Activated CD4-positive, alpha-beta T cell treated with anti-CD3 and anti-CD28 coated beads for 48 hours (primary cell): ENCODE data around the gene PCDHB9.
"Not testable (repeated sequence)": the region's sequence is repeated elsewhere in the genome, so short reads cannot be mapped to it uniquely, and the experiment has no call there.

ENCODE experiments used
- DNase-seq: peaks from one replicate; pipeline ENCODE4 v3.0.0-alpha.2; 2020

The PCDHB9 gene

DNA sequence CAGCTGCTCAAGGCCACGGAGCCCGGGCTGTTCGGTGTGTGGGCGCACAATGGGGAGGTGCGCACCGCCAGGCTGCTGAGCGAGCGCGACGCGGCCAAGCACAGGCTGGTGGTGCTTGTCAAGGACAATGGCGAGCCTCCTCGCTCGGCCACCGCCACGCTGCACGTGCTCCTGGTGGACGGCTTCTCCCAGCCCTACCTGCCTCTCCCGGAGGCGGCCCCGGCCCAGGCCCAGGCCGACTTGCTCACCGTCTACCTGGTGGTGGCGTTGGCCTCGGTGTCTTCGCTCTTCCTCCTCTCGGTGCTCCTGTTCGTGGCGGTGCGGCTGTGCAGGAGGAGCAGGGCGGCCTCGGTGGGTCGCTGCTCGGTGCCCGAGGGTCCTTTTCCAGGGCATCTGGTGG is 2.2 kb downstream of the PCDHB9 start:
- not testable (repeated sequence) for DNase-seq

DNA sequence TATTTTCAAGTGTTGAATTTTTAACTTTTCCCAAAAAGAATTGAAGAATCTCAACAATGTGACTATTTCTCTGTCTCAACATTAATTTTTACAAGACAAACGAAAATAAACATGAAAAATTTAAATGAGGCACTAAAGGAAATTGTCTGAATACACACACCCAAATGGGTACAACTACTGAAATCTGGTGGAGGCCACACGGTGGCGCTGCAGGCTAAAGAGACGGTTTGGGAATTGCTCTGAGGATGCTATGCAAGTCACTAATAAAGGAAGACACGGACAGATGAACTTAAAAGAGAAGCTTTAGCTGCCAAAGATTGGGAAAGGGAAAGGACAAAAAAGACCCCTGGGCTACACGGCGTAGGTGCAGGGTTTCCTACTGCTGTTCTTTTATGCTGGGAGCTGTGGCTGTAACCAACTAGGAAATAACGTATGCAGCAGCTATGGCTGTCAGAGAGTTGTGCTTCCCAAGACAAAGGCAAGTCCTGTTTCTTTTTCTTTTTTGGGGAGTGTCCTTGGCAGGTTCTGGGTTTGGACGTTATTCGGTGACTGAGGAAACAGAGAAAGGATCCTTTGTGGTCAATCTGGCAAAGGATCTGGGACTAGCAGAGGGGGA is 5.3 kb downstream of the PCDHB9 start, which contains the start of gene PCDHB10:
Gene PCDHB10, plus strand, starts transcription at position 244 of the 616 bp plus-strand sequence. Its CDS starts 200 bp downstream, at position 444.
- peak; percentile 56 for DNase-seq

DNA sequence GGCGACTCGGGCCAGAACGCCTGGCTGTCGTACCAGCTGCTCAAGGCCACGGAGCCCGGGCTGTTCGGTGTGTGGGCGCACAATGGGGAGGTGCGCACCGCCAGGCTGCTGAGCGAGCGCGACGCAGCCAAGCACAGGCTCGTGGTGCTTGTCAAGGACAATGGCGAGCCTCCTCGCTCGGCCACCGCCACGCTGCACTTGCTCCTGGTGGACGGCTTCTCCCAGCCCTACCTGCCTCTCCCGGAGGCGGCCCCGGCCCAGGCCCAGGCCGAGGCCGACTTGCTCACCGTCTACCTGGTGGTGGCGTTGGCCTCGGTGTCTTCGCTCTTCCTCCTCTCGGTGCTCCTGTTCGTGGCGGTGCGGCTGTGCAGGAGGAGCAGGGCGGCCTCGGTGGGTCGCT is 7.4 kb downstream of the PCDHB9 start:
- not testable (repeated sequence) for DNase-seq

DNA sequence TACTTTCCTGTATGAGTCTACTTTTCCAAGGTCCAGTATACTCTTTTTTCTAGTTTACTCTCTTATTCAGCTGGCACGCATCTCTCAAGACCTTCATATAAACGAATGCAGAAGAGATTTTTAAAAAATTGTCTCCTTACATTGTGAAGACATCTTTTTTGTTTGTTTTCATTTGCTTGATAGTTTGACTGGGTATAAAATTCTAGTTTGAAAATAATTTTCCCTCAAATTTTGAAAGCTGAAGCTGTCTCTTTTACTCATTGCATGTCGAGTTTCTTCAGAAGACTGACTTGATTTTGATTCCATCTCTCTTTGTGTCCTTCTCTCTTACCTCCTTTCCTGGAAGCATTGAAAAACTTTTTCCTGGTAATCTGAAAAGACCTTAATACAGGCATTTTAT is 9.4 kb downstream of the PCDHB9 start:
- no peak for DNase-seq

DNA sequence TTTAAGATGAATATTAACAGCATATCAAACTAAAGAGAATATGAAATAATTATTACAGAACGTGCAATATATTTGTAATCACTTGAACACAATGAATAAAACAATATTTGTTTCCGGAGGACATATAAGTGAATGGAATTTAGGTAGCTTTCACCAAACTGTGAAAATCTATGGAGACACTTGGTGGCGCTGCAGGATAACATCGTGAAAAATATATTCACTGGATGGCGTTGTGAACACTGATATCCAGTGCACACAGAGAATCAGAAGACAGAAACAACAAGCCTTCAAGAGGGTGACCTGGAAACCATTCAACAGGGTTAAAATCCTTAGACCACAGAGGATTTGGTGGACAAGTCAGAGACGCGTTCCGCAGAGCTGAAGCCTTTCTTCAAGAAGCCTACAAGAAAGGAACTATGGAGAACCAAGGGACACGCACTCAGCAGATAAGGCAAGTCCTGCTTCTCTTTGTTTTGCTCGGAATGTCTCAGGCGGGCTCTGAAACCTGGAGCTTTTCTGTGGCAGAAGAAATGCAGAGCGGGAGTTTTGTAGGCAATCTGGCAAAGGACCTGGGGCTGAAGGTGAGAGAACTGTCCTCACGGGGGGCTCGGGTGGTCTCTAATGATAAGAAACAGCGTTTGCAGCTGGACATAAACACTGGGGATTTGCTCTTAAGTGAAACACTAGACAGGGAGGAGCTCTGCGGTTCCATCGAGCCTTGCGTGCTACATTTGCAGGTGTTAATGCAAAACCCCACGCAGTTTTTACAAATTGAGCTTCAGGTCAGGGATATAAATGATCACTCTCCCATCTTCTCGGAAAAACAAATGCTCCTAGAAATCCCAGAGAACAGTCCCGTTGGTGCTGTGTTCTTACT is 12.6 kb downstream of the PCDHB9 start, which contains the start of gene PCDHB11:
Gene PCDHB11, plus strand, starts transcription at position 269 of the 877 bp plus-strand sequence. Its CDS starts 148 bp downstream, at position 417.
- no peak for DNase-seq

DNA sequence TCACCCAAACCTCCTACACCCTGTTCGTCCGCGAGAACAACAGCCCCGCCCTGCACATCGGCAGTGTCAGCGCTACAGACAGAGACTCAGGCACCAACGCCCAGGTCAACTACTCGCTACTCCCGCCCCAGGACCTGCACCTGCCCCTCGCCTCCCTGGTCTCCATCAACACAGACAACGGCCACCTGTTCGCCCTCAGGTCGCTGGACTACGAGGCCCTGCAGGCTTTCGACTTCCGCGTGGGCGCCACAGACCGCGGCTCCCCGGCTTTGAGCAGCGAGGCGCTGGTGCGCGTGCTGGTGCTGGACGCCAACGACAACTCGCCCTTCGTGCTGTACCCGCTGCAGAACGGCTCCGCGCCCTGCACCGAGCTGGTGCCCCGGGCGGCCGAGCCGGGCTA is 14.2 kb downstream of the PCDHB9 start:
- DNase-seq = not testable (repeated sequence)

DNA sequence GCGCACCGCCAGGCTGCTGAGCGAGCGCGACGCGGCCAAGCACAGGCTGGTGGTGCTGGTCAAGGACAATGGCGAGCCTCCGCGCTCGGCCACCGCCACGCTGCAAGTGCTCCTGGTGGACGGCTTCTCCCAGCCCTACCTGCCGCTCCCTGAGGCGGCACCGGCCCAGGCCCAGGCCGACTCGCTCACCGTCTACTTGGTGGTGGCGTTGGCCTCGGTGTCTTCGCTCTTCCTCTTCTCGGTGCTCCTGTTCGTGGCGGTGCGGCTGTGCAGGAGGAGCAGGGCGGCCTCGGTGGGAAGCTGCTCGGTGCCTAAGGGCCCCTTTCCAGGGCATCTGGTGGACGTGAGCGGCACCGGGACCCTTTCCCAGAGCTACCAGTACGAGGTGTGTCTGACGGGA is 14.7 kb downstream of the PCDHB9 start:
- DNase-seq = not testable (repeated sequence)

DNA sequence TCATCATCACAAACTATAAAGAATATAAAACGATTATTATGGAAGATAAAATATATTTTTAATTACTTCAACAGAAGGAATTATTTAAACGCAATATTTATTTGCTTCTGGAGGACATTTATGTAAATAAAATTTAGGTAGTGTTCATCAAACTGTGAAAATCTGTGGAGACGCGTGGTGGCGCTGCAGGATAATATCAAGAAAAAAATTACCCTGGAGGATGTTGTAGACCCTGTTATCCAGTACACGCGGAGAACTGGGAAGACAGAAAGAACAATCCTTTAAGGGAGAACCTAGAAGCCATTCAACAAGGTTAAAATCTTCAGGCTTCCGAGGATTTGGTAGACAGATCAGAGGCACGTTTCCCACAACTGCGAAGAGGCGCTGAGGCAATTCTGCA is 21.5 kb downstream of the PCDHB9 start, which contains the start of gene PCDHB12:
Gene PCDHB12, plus strand, starts transcription at position 242 of the 400 bp plus-strand sequence. CDS start 189 bp downstream, outside the sequence.
- no peak for DNase-seq

DNA sequence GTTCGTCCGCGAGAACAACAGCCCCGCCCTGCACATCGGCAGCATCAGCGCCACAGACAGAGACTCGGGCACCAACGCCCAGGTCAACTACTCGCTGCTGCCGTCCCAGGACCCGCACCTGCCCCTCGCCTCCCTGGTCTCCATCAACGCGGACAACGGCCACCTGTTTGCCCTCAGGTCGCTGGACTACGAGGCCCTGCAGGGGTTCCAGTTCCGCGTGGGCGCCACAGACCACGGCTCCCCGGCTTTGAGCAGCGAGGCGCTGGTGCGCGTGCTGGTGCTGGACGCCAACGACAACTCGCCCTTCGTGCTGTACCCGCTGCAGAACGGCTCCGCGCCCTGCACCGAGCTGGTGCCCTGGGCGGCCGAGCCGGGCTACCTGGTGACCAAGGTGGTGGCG is 23.3 kb downstream of the PCDHB9 start:
- not testable (repeated sequence) for DNase-seq

DNA sequence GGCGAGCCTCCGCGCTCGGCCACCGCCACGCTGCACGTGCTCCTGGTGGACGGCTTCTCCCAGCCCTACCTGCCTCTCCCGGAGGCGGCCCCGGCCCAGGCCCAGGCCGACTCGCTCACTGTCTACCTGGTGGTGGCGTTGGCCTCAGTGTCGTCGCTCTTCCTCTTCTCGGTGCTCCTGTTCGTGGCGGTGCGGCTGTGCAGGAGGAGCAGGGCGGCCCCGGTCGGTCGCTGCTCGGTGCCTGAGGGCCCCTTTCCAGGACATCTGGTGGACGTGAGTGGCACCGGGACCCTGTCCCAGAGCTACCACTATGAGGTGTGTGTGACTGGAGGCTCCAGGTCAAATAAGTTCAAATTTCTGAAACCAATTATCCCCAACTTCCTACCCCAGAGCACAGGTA is 23.9 kb downstream of the PCDHB9 start:
- DNase-seq = not testable (repeated sequence)

DNA sequence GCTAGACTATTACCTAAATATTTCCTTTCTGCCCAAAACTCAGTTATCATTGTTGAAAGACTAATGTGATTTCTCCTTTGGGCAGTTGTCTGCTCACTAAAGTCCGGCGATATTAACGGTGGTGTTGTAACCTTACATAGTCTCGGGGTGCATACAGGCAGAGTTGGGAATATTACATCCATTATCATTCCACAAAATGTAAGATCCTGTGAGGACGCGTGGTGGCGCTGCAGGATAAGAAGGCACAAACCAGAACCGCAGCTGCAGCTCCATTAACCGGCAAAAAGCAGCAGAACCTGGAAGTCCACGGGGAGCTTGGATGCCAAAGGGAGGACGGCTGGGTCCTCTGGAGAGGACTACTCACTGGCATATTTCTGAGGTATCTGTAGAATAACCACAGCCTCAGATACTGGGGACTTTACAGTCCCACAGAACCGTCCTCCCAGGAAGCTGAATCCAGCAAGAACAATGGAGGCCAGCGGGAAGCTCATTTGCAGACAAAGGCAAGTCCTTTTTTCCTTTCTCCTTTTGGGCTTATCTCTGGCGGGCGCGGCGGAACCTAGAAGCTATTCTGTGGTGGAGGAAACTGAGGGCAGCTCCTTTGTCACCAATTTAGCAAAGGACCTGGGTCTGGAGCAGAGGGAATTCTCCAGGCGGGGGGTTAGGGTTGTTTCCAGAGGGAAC is 26.8 kb downstream of the PCDHB9 start, which contains the start of gene PCDHB13:
Gene PCDHB13, plus strand, starts transcription at position 264 of the 684 bp plus-strand sequence. Its CDS starts 205 bp downstream, at position 469.
- peak; percentile 18 for DNase-seq

DNA sequence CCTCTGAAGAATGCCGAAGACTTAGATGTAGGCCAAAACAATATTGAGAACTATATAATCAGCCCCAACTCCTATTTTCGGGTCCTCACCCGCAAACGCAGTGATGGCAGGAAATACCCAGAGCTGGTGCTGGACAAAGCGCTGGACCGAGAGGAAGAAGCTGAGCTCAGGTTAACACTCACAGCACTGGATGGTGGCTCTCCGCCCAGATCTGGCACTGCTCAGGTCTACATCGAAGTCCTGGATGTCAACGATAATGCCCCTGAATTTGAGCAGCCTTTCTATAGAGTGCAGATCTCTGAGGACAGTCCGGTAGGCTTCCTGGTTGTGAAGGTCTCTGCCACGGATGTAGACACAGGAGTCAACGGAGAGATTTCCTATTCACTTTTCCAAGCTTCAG is 27.6 kb downstream of the PCDHB9 start:
- not testable (repeated sequence) for DNase-seq

DNA sequence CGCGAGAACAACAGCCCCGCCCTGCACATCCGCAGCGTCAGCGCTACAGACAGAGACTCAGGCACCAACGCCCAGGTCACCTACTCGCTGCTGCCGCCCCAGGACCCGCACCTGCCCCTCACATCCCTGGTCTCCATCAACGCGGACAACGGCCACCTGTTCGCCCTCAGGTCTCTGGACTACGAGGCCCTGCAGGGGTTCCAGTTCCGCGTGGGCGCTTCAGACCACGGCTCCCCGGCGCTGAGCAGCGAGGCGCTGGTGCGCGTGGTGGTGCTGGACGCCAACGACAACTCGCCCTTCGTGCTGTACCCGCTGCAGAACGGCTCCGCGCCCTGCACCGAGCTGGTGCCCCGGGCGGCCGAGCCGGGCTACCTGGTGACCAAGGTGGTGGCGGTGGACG is 28.5 kb downstream of the PCDHB9 start:
- not testable (repeated sequence) for DNase-seq

DNA sequence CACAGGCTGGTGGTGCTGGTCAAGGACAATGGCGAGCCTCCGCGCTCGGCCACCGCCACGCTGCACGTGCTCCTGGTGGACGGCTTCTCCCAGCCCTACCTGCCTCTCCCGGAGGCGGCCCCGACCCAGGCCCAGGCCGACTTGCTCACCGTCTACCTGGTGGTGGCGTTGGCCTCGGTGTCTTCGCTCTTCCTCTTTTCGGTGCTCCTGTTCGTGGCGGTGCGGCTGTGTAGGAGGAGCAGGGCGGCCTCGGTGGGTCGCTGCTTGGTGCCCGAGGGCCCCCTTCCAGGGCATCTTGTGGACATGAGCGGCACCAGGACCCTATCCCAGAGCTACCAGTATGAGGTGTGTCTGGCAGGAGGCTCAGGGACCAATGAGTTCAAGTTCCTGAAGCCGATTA is 29.1 kb downstream of the PCDHB9 start:
- DNase-seq = not testable (repeated sequence)

DNA sequence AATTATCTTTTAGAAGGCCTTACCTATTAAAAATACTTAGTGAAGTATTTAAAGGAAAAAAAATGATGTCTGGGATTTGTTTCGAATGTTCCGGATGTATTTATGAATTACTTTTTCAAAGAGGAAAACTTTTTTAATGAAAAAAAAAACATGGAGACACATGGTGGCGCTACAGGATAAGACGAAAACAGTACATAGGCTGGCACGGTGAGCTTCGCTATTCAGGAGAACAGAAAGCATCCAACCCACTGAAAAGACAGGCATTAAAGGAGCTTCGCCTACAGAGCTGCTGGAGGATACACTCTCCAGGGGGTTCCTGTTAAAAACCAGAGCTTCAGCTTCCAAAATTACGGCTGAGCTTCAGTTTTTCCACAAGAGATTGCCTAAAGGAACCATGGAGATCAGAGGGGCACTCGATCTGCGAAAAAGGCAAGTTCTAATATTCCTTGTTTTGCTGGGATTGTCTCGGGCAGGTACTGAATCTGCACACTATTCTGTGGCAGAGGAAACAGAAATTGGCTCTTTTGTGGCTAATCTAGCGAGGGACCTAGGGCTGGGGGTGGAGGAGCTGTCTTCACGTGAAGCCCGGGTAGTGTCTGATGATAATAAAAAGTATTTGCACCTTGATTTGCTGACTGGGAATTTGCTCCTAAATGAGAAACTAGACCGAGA is 36.3 kb downstream of the PCDHB9 start, which contains the start of gene PCDHB14:
Gene PCDHB14, plus strand, starts transcription at position 232 of the 672 bp plus-strand sequence. Its CDS starts 163 bp downstream, at position 395.
- DNase-seq = no peak

DNA sequence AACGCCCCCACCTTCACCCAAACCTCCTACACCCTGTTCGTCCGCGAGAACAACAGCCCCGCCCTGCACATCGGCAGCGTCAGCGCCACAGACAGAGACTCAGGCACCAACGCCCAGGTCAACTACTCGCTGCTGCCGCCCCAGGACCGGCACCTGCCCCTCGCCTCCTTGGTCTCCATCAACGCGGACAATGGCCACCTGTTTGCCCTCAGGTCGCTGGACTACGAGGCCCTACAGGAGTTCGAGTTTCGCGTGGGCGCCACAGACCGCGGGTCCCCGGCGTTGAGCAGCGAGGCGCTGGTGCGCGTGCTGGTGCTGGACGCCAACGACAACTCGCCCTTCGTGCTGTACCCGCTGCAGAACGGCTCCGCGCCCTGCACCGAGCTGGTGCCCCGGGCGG is 37.9 kb downstream of the PCDHB9 start:
- not testable (repeated sequence) for DNase-seq

DNA sequence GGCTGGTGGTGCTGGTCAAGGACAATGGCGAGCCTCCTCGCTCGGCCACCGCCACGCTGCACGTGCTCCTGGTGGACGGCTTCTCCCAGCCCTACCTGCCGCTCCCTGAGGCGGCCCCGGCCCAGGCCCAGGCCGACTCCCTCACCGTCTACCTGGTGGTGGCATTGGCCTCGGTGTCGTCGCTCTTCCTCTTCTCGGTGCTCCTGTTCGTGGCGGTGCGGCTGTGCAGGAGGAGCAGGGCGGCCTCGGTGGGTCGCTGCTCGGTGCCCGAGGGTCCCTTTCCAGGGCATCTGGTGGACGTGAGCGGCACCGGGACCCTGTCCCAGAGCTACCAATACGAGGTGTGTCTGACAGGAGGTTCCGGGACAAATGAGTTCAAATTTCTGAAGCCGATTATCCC is 38.5 kb downstream of the PCDHB9 start:
- not testable (repeated sequence) for DNase-seq

DNA sequence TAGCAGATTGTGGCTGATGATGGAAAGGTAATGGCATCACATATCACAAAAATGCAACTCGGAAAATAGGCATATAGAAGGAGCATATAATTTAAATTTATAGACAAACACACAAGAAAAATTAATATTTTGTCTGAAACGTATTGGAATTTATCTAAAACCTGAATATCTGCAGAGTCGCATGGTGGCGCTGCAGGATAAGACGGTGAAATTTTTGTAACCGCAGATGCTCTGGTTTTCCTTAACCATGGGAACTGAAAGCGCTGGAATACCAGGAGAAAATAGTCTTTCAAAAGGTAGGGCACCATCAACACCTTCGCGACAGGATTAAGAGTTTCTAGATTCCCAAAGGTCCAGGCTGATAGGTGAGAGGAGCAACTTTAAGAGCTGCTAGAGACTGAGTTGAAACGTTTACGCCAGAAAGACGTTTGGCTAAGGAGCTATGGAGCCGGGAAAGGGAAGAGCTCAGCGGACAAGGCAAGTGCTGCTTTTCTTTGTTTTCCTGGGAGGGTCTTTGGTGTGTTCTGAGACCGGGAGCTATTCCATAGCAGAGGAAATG is 47.2 kb downstream of the PCDHB9 start:
- DNase-seq = no peak

DNA sequence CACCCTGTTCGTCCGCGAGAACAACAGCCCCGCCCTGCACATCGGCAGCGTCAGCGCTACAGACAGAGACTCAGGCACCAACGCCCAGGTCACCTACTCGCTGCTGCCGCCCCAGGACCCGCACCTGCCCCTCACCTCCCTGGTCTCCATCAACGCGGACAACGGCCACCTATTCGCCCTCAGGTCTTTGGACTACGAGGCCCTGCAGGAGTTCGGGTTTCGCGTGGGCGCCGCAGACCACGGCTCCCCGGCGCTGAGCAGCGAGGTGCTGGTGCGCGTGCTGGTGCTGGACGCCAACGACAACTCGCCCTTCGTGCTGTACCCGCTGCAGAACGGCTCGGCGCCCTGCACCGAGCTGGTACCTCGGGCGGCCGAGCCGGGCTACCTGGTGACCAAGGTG is 49.0 kb downstream of the PCDHB9 start:
- DNase-seq = not testable (repeated sequence)

DNA sequence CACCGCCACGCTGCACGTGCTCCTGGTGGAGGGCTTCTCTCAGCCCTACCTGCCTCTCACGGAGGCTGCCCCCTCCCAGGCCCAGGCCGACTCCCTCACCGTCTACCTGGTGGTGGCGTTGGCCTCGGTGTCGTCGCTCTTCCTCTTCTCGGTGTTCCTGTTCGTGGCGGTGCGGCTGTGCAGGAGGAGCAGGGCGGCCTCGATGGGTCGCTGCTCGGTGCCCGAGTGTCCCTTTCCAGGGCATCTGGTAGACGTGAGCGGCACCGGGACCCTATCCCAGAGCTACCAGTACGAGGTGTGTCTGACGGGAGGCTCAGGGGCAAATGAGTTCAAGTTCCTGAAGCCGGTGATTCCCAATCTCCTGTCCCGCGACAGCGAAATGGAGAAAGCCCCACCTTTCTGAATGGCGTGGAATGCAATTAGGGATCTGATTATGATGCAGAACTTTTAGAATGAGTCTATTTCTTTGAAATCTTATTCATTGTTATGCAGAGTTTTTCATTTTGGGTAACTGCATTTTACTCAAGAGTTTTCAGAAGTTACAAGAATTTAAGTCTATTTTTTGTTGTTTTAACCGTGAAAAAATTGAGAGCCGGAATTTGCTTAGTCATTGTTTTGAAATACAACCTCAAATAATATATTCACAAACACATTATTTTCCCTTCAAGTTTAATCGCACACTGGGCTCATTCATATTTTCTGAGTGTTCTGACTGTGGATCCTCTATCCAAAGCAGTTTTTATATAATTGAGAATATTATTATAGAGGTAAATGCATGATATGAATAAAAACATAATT is 49.8 kb downstream of the PCDHB9 start:
- no peak for DNase-seq
